B cell (primary cell): ENCODE data around the gene GBP4. TPM values are rescaled to one million over a fixed set of nuclear protein-coding genes. Genes with fewer than 3 reads are reported as not detected.

Source experiments
- ATAC-seq: fragments of 200-7000 bp; cut with Tn5 transposase; one replicate; pipeline ENCODE4 v1.10.0; 2021; ENCODE audit warnings: low read depth, mild to moderate bottlenecking, moderate number of reproducible peaks, moderate library complexity
- CTCF ChIA-PET: fragments of 350-600 bp; sonication (Branson Sonifier 250); formaldehyde crosslinking; loops from one replicate; lab custom pipeline; 2021; ENCODE audit warnings: antibody characterized with exemption, inconsistent platforms; lab: Charles Lee
- POLR2A ChIA-PET: fragments of 350-600 bp; sonication (Branson Sonifier 250); formaldehyde crosslinking; loops from one replicate; lab custom pipeline; 2021; ENCODE audit warnings: antibody characterized with exemption; lab: Charles Lee
- DNase-seq: peaks from one replicate; pipeline ENCODE4 v3.0.0; 2013
- H2AFZ ChIP-seq: 2 replicates; pipeline ENCODE4 v1.6.1; 2012; ENCODE audit warnings: mild to moderate bottlenecking, low read depth, low read length; ENCODE audit not compliant: insufficient read depth, poor library complexity, severe bottlenecking
- H3K27ac ChIP-seq, 2 donors: 1 replicate in 1 of 2; 2 replicates in 1 of 2; pipeline ENCODE4 v1.5.1; 2012 to 2013; ENCODE audit warnings: low read length in 2 of 2, mild to moderate bottlenecking in 2 of 2, moderate library complexity in 1 of 2
- H3K27me3 ChIP-seq, 4 experiments: fragments of 200-600 bp in 1 of 4; sonication (generic) in 1 of 4; replicated peaks in 1 of 4; 1 replicate in 2 of 4; 2 replicates in 2 of 4; pipeline versions ENCODE4 v1.6.1 to v1.7.0; 2013 to 2016; ENCODE audit warnings: low read length in 3 of 4, mild to moderate bottlenecking in 2 of 4, mixed read lengths in 1 of 4, moderate library complexity in 1 of 4; ENCODE audit not compliant: insufficient read depth in 4 of 4, control insufficient read depth in 3 of 4; ENCODE audit errors: control extremely low read depth in 1 of 4
- H3K36me3 ChIP-seq, 2 experiments: replicated peaks in 1 of 2; 1 replicate in 1 of 2; 2 replicates in 1 of 2; pipeline versions ENCODE4 v1.6.1 to v1.7.1; 2013; ENCODE audit warnings: low read length in 1 of 2; ENCODE audit not compliant: insufficient read depth in 2 of 2, control insufficient read depth in 1 of 2; ENCODE audit errors: control extremely low read depth in 1 of 2, extremely low read depth in 1 of 2
- H3K4me1 ChIP-seq, 2 donors: fragments of 200-600 bp in 1 of 2; sonication (generic) in 1 of 2; 1 replicate in 1 of 2; 2 replicates in 1 of 2; pipeline versions ENCODE4 v1.5.1 to v1.6.1; 2013 to 2017; ENCODE audit warnings: low read length in 2 of 2; ENCODE audit not compliant: control insufficient read depth in 2 of 2, insufficient read depth in 2 of 2
- H3K4me2 ChIP-seq: replicated peaks from 2 replicates; pipeline ENCODE3; 2012; ENCODE audit warnings: mild to moderate bottlenecking, low read depth, low read length; ENCODE audit not compliant: poor library complexity, severe bottlenecking
- H3K4me3 ChIP-seq, 5 experiments: fragments of 200-600 bp in 1 of 5; sonication (generic) in 1 of 5; 1 replicate in 3 of 5; 2 replicates in 2 of 5; pipeline versions ENCODE4 v1.5.1 to v1.7.0; 2011 to 2016; ENCODE audit warnings: low read length in 4 of 5, mild to moderate bottlenecking in 4 of 5, low read depth in 2 of 5, control low read depth in 1 of 5, moderate library complexity in 1 of 5; ENCODE audit not compliant: insufficient read depth in 1 of 5; ENCODE audit errors: control extremely low read depth in 1 of 5, extremely low read depth in 1 of 5
- H3K79me2 ChIP-seq: fragments of 200-600 bp; sonication (generic); one replicate; pipeline ENCODE4 v1.6.0; 2016; ENCODE audit warnings: low read length; ENCODE audit not compliant: control insufficient read depth, insufficient read depth
- H3K9ac ChIP-seq: fragments of 200-600 bp; sonication (generic); 2 replicates; pipeline ENCODE4 v1.6.1; 2017; ENCODE audit warnings: mild to moderate bottlenecking, low read length, moderate library complexity
- H3K9me3 ChIP-seq, 3 donors: one replicate each; pipeline versions ENCODE4 v1.6.1 to v1.7.1; 2013; ENCODE audit warnings: low read length in 2 of 3; ENCODE audit not compliant: control insufficient read depth in 2 of 3, insufficient read depth in 1 of 3; ENCODE audit errors: control extremely low read depth in 1 of 3
- H4K20me1 ChIP-seq: 2 replicates; pipeline ENCODE4 v1.6.0; 2012; ENCODE audit warnings: mild to moderate bottlenecking, low read length; ENCODE audit not compliant: insufficient read depth, control insufficient read depth, poor library complexity, severe bottlenecking
- H3K27ac Mint-ChIP-seq: one replicate; pipeline ENCODE4 v1.8.0; 2021; ENCODE audit warnings: mixed read lengths
- H3K27me3 Mint-ChIP-seq: one replicate; pipeline ENCODE4 v1.8.0; 2021; ENCODE audit warnings: mixed read lengths
- H3K4me1 Mint-ChIP-seq: one replicate; pipeline ENCODE4 v1.8.0; 2021; ENCODE audit warnings: mixed read lengths
- H3K4me3 Mint-ChIP-seq: one replicate; pipeline ENCODE4 v1.8.0; 2021; ENCODE audit warnings: mixed read lengths
- H3K9me3 Mint-ChIP-seq: one replicate; pipeline ENCODE4 v1.8.0; 2022; ENCODE audit warnings: mixed read lengths; ENCODE audit not compliant: insufficient read depth
- CTCF ChIP-seq: fragments of 200-600 bp; IDR thresholded peaks from one replicate; pipeline ENCODE4 v1.8.0; 2022; ENCODE audit warnings: antibody characterized with exemption, mild to moderate bottlenecking
- EZH2 ChIP-seq: IDR thresholded peaks from 2 replicates; pipeline ENCODE4 v1.6.1; 2012; ENCODE audit warnings: borderline replicate concordance, low read depth, mild to moderate bottlenecking, moderate library complexity, low read length; ENCODE audit not compliant: insufficient read depth, poor library complexity, severe bottlenecking
- WGBS: methylation state at CpG from one replicate; pipeline ENCODE4 v1.1.5; 2013; ENCODE audit warnings: missing lambda C conversion rate; ENCODE audit not compliant: insufficient coverage; 5-methylcytosine and 5-hydroxymethylcytosine counted together
- intact Hi-C: fragments of 100-400 bp; cut with micrococcal nuclease; formaldehyde crosslinking; loops from one replicate; pipeline ENCODE4 v1.10.0; 2022
- polyA plus RNA-seq: library from polyadenylated mRNA; depleted of rRNA; stranded (reverse); fragments of >200 nt; gene quantifications from 2 replicates; pipeline ENCODE4 v1.2.3, GENCODE V29; 2012
- total RNA-seq, 2 donors: library from RNA; stranded (reverse); fragments of 120-200 nt in 1 of 2; gene quantifications; 1 replicate in 1 of 2; 2 replicates in 1 of 2; pipeline versions ENCODE4 v1.2.3 to v1.2.4, GENCODE V29; 2013 to 2022

GBP4 gene
- total and polyA plus RNA-seq, 2 donors (not counting 1 experiment from before 2014, with no cell fraction given) = 12.4 to 43.9 TPM

- Histone ChIP-seq H3K9ac (no peak overlapping the region), H3K9me3 (no peaks in the 10 kb centered on the region), H3K4me2 (no peak overlapping the region), H3K79me2 (no peaks in the 10 kb centered on the region), H4K20me1 (no peaks in the 10 kb centered on the region), H3K4me3 (no peak overlapping the region), H3K27ac (no peak overlapping the region), H3K27me3 (no peaks in the 10 kb centered on the region), H3K4me1 (no peaks in the 10 kb centered on the region), H3K36me3 (no peaks in the 10 kb centered on the region), H2AFZ (no peak overlapping the region)
- ChIA-PET POLR2A (no interaction called here), CTCF (no interaction called here)
- Mint-ChIP-seq H3K27me3 (no peaks in the 10 kb centered on the region), H3K27ac (no peak overlapping the region), H3K4me1 (peaks cover 9% of the 10 kb centered on the region), H3K4me3 (no peak overlapping the region), H3K9me3 (no peaks in the 10 kb centered on the region)
- intact Hi-C loops = no loop called here
- ATAC-seq (no peak), DNase-seq (no peak)
- TF ChIP-seq EZH2 (no peak), CTCF (no peak)
Observed at GRCh38 chr1:89171067-89171438, 27.7 kb downstream of the GBP4 start.

GRCh38 chr1:89170170-89171066 is 28.3 kb downstream of the GBP4 start:
- H2AFZ ChIP-seq = no peak overlapping the region
- no peak overlapping the region for H3K4me3 Mint-ChIP-seq
- H3K9ac ChIP-seq = no peak overlapping the region
- H3K27me3 Mint-ChIP-seq = no peaks in the 10 kb centered on the region
- peaks cover 9% of the 10 kb centered on the region for H3K4me1 Mint-ChIP-seq
- 100% methylated on average over 1 of the region's 4 CpGs for WGBS
- no peaks in the 10 kb centered on the region for H3K9me3 Mint-ChIP-seq
- no peaks in the 10 kb centered on the region for H3K9me3 ChIP-seq
- TF ChIP-seq CTCF (no peak), EZH2 (no peak)
- ChIA-PET POLR2A (no interaction called here), CTCF (no interaction called here)
- H3K4me1 ChIP-seq = no peaks in the 10 kb centered on the region
- intact Hi-C loops = no loop called here
- H3K4me3 ChIP-seq = no peak overlapping the region
- H3K4me2 ChIP-seq = no peak overlapping the region
- H3K27ac ChIP-seq = no peak overlapping the region
- ATAC-seq (no peak), DNase-seq (no peak)
- H4K20me1 ChIP-seq = no peaks in the 10 kb centered on the region
- H3K36me3 ChIP-seq = no peaks in the 10 kb centered on the region
- H3K27ac Mint-ChIP-seq = no peak overlapping the region
- H3K27me3 ChIP-seq = no peaks in the 10 kb centered on the region
- H3K79me2 ChIP-seq = no peaks in the 10 kb centered on the region
